GM03348 (cell line): ENCODE measurements around the gene TSPAN3.

Source experiments
- DNase-seq: peaks from one replicate; pipeline ENCODE4 v3.0.0; 2012; ENCODE audit warnings: low spot score

Gene TSPAN3

GRCh38 chr15:77023576-77024272 lies 47.2 kb downstream of the TSPAN3 start:
- no peak for DNase-seq

DNA sequence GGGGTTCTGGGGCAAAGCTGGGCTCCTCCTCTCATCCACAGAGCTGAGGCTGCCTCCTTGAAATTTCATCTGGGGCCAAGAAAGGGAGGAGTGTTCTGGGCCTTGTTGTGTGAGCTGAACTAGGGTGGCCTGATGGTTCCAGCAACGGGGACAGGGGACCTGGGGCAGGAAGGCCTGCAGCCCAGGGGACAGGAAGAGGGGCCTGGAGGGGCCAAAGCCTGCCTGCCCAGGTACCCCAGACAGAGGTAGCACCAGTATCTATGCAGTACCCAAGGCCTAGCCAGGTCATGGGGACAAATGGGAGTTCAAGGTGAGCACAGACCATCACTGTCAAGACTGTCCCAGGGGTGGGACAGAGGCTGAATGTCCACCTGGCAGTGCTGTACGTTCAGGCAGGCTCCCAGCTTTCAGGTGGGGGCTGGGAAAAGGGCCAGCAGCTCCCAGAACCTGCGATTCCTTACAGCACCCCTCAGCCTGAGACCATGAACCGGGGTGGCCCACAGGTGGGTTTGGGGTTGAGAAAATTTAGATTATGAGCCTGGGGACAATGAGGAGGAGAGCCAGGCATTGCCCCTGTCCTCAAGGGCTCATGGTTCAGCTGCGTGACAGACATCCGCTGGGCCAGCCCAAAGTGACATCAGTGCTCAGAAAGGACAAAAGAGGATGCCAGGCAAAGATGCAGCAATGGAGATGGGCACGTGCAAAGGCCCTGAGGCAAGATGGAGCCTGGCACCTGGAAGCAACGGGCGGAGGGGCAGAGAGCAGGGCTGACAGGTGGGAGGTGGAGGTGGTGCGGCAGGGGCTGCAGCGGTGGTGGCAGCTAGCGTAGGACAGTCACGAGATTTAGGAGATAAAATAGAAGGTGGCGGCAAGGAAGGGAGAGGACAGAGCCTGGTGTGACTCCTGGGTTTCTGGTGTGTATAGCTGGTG lies 48.0 kb downstream of the TSPAN3 start:
- no peak for DNase-seq

DNA sequence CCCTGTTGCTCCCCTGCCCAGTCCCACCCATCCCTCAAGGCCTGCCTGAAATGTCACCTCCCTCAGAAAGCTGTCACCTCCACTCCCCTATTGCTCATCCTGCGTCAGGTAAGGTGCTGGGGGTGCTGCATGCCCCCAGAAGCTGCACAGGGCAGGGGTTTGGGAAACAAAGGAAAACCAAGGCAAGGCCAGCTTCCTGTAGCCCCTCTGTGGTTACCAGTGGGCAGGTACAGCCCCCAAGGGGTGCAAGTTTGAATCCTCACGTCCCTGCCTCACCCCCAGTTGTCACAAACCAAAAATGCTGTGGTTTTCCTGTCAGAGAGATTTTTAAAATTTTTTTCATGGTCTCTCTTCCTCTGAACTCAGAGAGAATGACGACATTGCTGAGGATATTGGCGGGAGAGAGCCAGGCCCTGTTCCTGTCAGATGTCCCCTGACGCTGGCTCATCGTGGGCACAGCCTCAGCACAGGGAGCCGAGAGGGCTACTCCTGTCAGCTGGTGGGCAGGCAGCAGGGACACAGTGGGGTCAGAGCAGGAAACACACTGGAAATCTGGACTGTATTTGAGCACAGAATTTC lies 49.0 kb downstream of the TSPAN3 start:
- peak; percentile 77 for DNase-seq

- no peak for DNase-seq
These were observed 49.8 kb downstream of the TSPAN3 start for GRCh38 chr15:77021088-77021481.

- no peak for DNase-seq
These were observed 50.4 kb downstream of the TSPAN3 start for GRCh38 chr15:77020348-77021087.

DNA sequence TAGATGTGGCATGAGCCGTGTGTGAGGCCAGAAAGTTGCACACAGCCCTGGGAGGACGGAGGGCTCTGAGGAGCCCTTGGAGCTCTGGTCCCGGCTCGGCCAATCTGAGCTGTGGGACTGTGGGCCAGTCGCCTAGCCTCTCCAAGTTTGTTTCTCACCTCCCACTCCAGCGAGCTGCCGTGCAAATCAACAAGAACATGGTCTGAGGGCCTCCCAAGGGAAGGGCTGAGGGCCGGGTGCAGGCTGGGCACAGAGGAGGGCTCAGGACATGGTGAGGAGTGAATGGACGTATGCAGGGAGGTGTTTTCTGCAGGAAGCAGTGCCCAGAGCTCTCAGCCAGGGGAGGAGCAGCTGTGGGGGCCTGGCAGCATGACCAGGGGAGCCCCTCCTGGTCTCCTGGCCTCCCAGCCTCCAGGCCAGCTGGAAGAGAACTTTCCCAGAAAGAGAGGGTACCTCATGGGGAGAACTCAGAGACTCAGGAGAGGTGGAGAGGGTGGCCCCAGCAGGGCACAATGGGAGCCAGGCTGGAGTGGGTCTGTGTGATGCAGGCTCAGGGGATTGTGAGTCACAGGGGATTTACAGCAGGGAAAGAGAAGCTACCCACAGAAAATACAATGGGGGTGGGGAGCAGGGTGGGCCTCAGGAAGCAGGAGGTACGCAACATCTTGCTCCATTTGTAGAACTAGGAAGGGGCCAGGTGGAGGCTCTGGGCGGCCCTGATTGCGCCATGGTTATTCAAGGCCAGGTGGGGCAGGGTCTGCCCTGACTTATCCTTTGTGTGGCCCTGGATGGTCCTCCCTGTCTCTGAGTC lies 51.2 kb downstream of the TSPAN3 start:
- DNase-seq, result no peak

- DNase-seq, result no peak
These were observed 52.0 kb downstream of the TSPAN3 start for GRCh38 chr15:77018796-77019505.

- no peak for DNase-seq
These were observed 52.9 kb downstream of the TSPAN3 start for GRCh38 chr15:77017761-77018720.

DNA sequence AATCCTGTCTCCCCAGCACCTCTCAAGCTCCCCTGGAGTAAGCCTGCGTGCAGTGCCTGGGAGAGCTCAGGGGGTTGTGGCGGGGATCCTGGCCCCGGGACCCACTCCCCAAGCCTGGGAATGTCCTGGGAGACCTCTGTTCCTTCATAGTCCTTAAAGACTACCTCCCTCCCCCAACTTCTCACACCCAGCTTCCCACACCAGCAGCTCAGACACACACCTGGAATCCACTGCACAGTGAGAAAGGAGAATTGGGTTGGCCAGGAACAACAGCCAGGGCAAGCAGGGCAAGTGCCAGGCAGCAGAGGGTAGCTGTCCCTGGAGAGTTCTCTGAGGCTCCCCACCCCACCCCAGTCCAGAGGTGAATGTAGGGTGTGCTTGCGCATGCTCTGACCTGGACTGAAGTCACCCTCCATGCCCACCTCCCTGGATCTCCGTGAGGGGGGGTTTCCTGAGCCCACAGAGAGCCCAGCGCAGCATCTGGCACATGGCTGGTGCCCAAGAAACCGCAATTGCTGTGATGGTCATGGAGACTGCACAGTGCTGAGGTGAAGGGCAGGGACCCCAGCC lies 53.7 kb downstream of the TSPAN3 start:
- DNase-seq, result no peak

- DNase-seq, result no peak
These were observed 54.6 kb downstream of the TSPAN3 start for GRCh38 chr15:77016321-77016695.

GRCh38 chr15:77015646-77016320 lies 55.1 kb downstream of the TSPAN3 start:
- DNase-seq, result no peak

- no peak for DNase-seq
These were observed 56.5 kb downstream of the TSPAN3 start for GRCh38 chr15:77014132-77015081.

GRCh38 chr15:77013776-77014131 lies 57.2 kb downstream of the TSPAN3 start:
- DNase-seq, result no peak

DNA sequence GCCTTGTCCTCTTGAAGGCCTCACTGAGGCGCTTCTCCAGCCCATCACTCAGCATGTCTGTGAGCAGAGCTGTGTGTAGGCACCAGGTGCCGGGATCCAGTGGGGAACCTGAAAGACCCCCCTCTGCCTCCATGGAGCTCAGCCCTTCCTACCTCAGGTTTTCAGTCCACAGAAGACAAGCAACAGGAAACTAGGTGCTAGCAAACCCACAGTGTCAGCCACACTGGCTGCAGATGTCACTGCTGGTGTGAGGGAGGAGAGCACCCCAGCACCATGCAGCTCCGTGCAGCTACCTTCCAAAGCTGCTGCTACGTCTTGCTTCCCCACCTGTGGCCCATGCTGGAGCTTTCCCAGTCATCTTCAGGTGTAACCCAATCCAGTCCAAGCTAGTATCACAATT lies 58.0 kb downstream of the TSPAN3 start:
- no peak for DNase-seq

DNA sequence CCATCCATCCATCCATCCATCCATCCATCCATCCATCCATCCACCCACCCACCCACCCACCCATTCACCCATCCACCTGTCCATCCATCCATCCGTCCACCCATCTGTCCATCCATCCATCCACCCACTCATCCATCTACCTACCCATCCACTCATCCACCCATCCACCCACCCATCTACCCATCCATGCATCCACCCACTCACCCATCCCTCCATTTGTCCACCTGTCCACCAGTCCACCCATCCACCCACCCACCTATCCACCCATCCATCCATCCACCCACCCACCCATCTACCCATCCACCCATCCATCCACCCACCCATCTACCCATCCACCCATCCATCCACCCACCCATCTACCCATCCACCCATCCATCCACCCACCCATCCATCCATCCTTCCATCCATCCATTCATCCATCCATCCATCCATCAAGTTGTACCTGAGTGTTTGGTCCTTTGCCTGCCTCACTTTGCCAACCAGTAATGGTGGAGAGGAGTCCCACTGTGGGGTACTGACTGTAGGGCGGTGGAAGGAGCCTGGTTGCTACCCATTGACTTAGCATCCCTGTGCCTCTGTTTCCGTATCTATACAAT lies 58.7 kb downstream of the TSPAN3 start:
- no peak for DNase-seq

- DNase-seq, result no peak
These were observed 60.1 kb downstream of the TSPAN3 start for GRCh38 chr15:77010857-77011256.

- no peak for DNase-seq
These were observed 60.6 kb downstream of the TSPAN3 start for GRCh38 chr15:77010312-77010686.
